SK-N-SH treated with all-trans-retinoic acid at 6 μM for 48 hours (cell line): ENCODE results near the gene CCDC81.

Experiments
- ATAC-seq: fragments of 200-7000 bp; cut with Tn5 transposase; 3 replicates; pipeline ENCODE4 v1.9.1; 2020; ENCODE audit warnings: mild to moderate bottlenecking, moderate library complexity
- ARNTL ChIP-seq: fragments of 450-650 bp; formaldehyde crosslinking; IDR thresholded peaks from 2 replicates; pipeline ENCODE4 v1.5.0; 2020; ENCODE audit warnings: low read depth, mild to moderate bottlenecking, moderate library complexity, borderline replicate concordance
- BACH2 ChIP-seq: fragments of 250-450 bp; sonication (Bioruptor Pico); IDR thresholded peaks from 2 replicates; pipeline ENCODE4 v1.9.0; 2021; ENCODE audit warnings: mild to moderate bottlenecking, borderline replicate concordance
- CREB5 ChIP-seq: fragments of 250-450 bp; sonication (Bioruptor Pico); IDR thresholded peaks from 2 replicates; pipeline ENCODE4 v1.5.1; 2020; ENCODE audit warnings: low read depth, mild to moderate bottlenecking, moderate library complexity
- CSDC2 ChIP-seq: fragments of 250-450 bp; sonication (Bioruptor Pico); IDR thresholded peaks from 2 replicates; pipeline ENCODE4 v1.5.0; 2020; ENCODE audit warnings: mild to moderate bottlenecking, moderate library complexity
- CSRNP3 ChIP-seq: fragments of 250-450 bp; sonication (Bioruptor Pico); IDR thresholded peaks from 2 replicates; pipeline ENCODE4 v1.5.1; 2021; ENCODE audit warnings: mild to moderate bottlenecking, moderate library complexity
- ESRRG ChIP-seq: fragments of 250-450 bp; sonication (Bioruptor Pico); IDR thresholded peaks from 2 replicates; pipeline ENCODE4 v1.6.1; 2021; ENCODE audit warnings: mild to moderate bottlenecking
- GLIS3 ChIP-seq: fragments of 250-450 bp; sonication (Bioruptor Pico); IDR thresholded peaks from 2 replicates; pipeline ENCODE4 v1.5.0; 2020; ENCODE audit warnings: mild to moderate bottlenecking, moderate library complexity
- ISL1 ChIP-seq: fragments of 250-450 bp; sonication (Bioruptor Pico); IDR thresholded peaks from 2 replicates; pipeline ENCODE4 v2.1.2; 2022; ENCODE audit warnings: mild to moderate bottlenecking, moderate library complexity
- OSR1 ChIP-seq: fragments of 250-450 bp; sonication (Bioruptor Pico); IDR thresholded peaks from 2 replicates; pipeline ENCODE4 v1.8.0; 2022; ENCODE audit warnings: moderate library complexity, mild to moderate bottlenecking, inconsistent platforms
- PATZ1 ChIP-seq: fragments of 250-450 bp; sonication (Bioruptor Pico); IDR thresholded peaks from 2 replicates; pipeline ENCODE4 v1.8.0; 2020; ENCODE audit warnings: mild to moderate bottlenecking, moderate library complexity, borderline replicate concordance
- POU6F1 ChIP-seq: fragments of 250-450 bp; sonication (Bioruptor Pico); IDR thresholded peaks from 2 replicates; pipeline ENCODE4 v1.8.0; 2021; ENCODE audit warnings: low read depth, mild to moderate bottlenecking, moderate library complexity, borderline replicate concordance
- PPARA ChIP-seq: fragments of 250-450 bp; sonication (Bioruptor Pico); IDR thresholded peaks from 2 replicates; pipeline ENCODE4 v1.5.0; 2020; ENCODE audit warnings: mild to moderate bottlenecking, borderline replicate concordance
- RARB ChIP-seq: fragments of 250-450 bp; sonication (Bioruptor Pico); IDR thresholded peaks from 2 replicates; pipeline ENCODE4 v1.8.0; 2021; ENCODE audit warnings: mild to moderate bottlenecking, moderate library complexity
- SNAI2 ChIP-seq: fragments of 250-450 bp; sonication (Bioruptor Pico); IDR thresholded peaks from 2 replicates; pipeline ENCODE4 v1.5.0; 2020; ENCODE audit warnings: mild to moderate bottlenecking, moderate library complexity
- TCF4 ChIP-seq: fragments of 250-450 bp; sonication (Bioruptor Pico); IDR thresholded peaks from 2 replicates; pipeline ENCODE4 v1.8.0; 2021; ENCODE audit warnings: mild to moderate bottlenecking, moderate library complexity, borderline replicate concordance
- TOX ChIP-seq: fragments of 250-450 bp; sonication (Bioruptor Pico); IDR thresholded peaks from 2 replicates; pipeline ENCODE4 v1.8.0; 2021; ENCODE audit warnings: mild to moderate bottlenecking, moderate library complexity, borderline replicate concordance
- TSHZ2 ChIP-seq: fragments of 250-450 bp; sonication (Bioruptor Pico); IDR thresholded peaks from 2 replicates; pipeline ENCODE4 v1.5.0; 2020; ENCODE audit warnings: mild to moderate bottlenecking, moderate library complexity
- ZC3H10 ChIP-seq: fragments of 250-450 bp; sonication (Bioruptor Pico); IDR thresholded peaks from 2 replicates; pipeline ENCODE4 v1.5.1; 2021; ENCODE audit warnings: mild to moderate bottlenecking, moderate library complexity
- ZFP30 ChIP-seq: fragments of 450-650 bp; formaldehyde crosslinking; IDR thresholded peaks from 2 replicates; pipeline ENCODE4 v1.5.0; 2022; ENCODE audit warnings: mild to moderate bottlenecking, moderate library complexity
- ZNF565 ChIP-seq: fragments of 450-650 bp; formaldehyde crosslinking; conservative IDR thresholded peaks from 2 replicates; pipeline ENCODE4 v1.5.0; 2020; ENCODE audit warnings: low read depth, mild to moderate bottlenecking, moderate library complexity
- ZNF8 ChIP-seq: fragments of 450-650 bp; formaldehyde crosslinking; IDR thresholded peaks from 2 replicates; pipeline ENCODE4 v1.5.0; 2020; ENCODE audit warnings: mild to moderate bottlenecking, moderate library complexity

Gene CCDC81

GRCh38 chr11:86395061-86395551 is 20.4 kb downstream of the CCDC81 start (continued):
- no peak for TF ChIP-seq TSHZ2 (CRISPR knock-in tag)
- TF ChIP-seq BACH2 (CRISPR knock-in tag), result no peak
- no peak for TF ChIP-seq OSR1 (CRISPR knock-in tag)
- no peak for TF ChIP-seq ZC3H10 (CRISPR knock-in tag)
- no peak for TF ChIP-seq ZFP30 (CRISPR knock-in tag)
- TF ChIP-seq ZNF8 (CRISPR knock-in tag), result no peak
- no peak for TF ChIP-seq CREB5
- no peak for TF ChIP-seq TCF4 (CRISPR knock-in tag)
- no peak for TF ChIP-seq ARNTL
- TF ChIP-seq ESRRG (CRISPR knock-in tag), result no peak
- TF ChIP-seq TOX (CRISPR knock-in tag), result no peak
- TF ChIP-seq CSRNP3 (CRISPR knock-in tag), result no peak
- TF ChIP-seq RARB, result no peak

- TF ChIP-seq PATZ1 (CRISPR knock-in tag), result no peak
- no peak for TF ChIP-seq TCF4 (CRISPR knock-in tag)
- no peak for TF ChIP-seq TSHZ2 (CRISPR knock-in tag)
- no peak for TF ChIP-seq GLIS3 (CRISPR knock-in tag)
- no peak for TF ChIP-seq SNAI2 (CRISPR knock-in tag)
- no peak for TF ChIP-seq PPARA (CRISPR knock-in tag)
- TF ChIP-seq ISL1 (CRISPR knock-in tag), result no peak
- no peak for TF ChIP-seq POU6F1 (CRISPR knock-in tag)
- no peak for TF ChIP-seq ESRRG (CRISPR knock-in tag)
- no peak for TF ChIP-seq ZNF565 (CRISPR knock-in tag)
- no peak for TF ChIP-seq BACH2 (CRISPR knock-in tag)
- no peak for TF ChIP-seq OSR1 (CRISPR knock-in tag)
- TF ChIP-seq TOX (CRISPR knock-in tag), result no peak
- no peak for TF ChIP-seq ZC3H10 (CRISPR knock-in tag)
- TF ChIP-seq ZNF8 (CRISPR knock-in tag), result no peak
- no peak for TF ChIP-seq CSRNP3 (CRISPR knock-in tag)
- no peak for TF ChIP-seq CSDC2
- TF ChIP-seq, all 23 proteins: peak for 0
Observed at GRCh38 chr11:86396396-86396795, 21.7 kb downstream of the CCDC81 start.

More at GRCh38 chr11:86396396-86396795, 21.7 kb downstream of the CCDC81 start:
- peak; percentile 74 for ATAC-seq
